ENCODE measurements around the gene CORO1A. TPM values are rescaled to one million over a fixed set of nuclear protein-coding genes. Genes with fewer than 3 reads are reported as not detected.

The CORO1A gene
- total and polyA plus RNA-seq, 2 experiments from 2014 or later, result 10.2 to 23.5 TPM

- no peak overlapping the region for H3K4me3 Mint-ChIP-seq
- H3K4me2 ChIP-seq, result no peak overlapping the region
- peaks cover 14% of the 10 kb centered on the region; the same call in 1 of the 2 replicates for H3K27me3 ChIP-seq (ENCODE audit: insufficient read depth)
- H3K9me2 ChIP-seq (ENCODE audit: insufficient read depth), result no peaks in the 10 kb centered on the region
- no peak overlapping the region for H3K4me3 ChIP-seq
- no peak overlapping the region for H3K27ac ChIP-seq (ENCODE audit: low read depth)
- no peak overlapping the region for H3K27ac Mint-ChIP-seq
- no peaks in the 10 kb centered on the region for H3K36me3 ChIP-seq (ENCODE audit: insufficient read depth)
- TF ChIP-seq EZH2 (IDR thresholded peaks at IDR 0.05; ENCODE audit: low read depth, unreplicated experiment) (no peak), ZNF331 (CRISPR knock-in tag; IDR thresholded peaks at IDR 0.05; ENCODE audit: low read depth) (no peak), EZH2phosphoT487 (IDR thresholded peaks at IDR 0.05; ENCODE audit: unreplicated experiment) (no peak), CREB1 (CRISPR knock-in tag; IDR thresholded peaks at IDR 0.05; ENCODE audit: low read depth) (no peak), CTCF (conservative IDR thresholded peaks at IDR 0.05; ENCODE audit: low read depth in 2 of 2) (no peak), POLR2AphosphoS5 (IDR thresholded peaks at IDR 0.05; ENCODE audit: low read depth) (no peak), REST (IDR thresholded peaks at IDR 0.05; ENCODE audit: unreplicated experiment) (no peak), ZNF114 (CRISPR knock-in tag; IDR thresholded peaks at IDR 0.05) (no peak), NANOG (IDR thresholded peaks at IDR 0.05; ENCODE audit: borderline replicate concordance) (no peak), JUNB (IDR thresholded peaks at IDR 0.05; ENCODE audit: unreplicated experiment) (no peak), ETS1 (IDR thresholded peaks at IDR 0.05) (no peak), STAT1 (IDR thresholded peaks at IDR 0.05; ENCODE audit: unreplicated experiment) (no peak), ZNF462 (CRISPR knock-in tag; IDR thresholded peaks at IDR 0.05) (no peak)
- no peaks in the 10 kb centered on the region for H3K36me3 Mint-ChIP-seq (ENCODE audit: low read depth)
- H2AFZ ChIP-seq, result no peak overlapping the region
- H4K20me1 ChIP-seq (replicated peaks; ENCODE audit: insufficient read depth), result no peaks in the 10 kb centered on the region
- H3K27me3 Mint-ChIP-seq (ENCODE audit: insufficient read depth, low read depth, poor library complexity), result peaks cover 21% of the 10 kb centered on the region
- H3K4me1 Mint-ChIP-seq, result peaks cover 11% of the 10 kb centered on the region
- DNase-seq (ENCODE audit: low spot score), result no peak
- H3K4me1 ChIP-seq (ENCODE audit: insufficient read depth), result peaks cover 4% of the 10 kb centered on the region; the same call in 1 of the 2 replicates
- H3K79me2 ChIP-seq (replicated peaks; ENCODE audit: insufficient read depth), result no peaks in the 10 kb centered on the region
- ATAC-seq, result no peak
- no peaks in the 10 kb centered on the region for H3K9me3 Mint-ChIP-seq
- 0 out of 2 replicates have a peak, but pooled peaks cover 5% of the 10 kb centered on the region for H3F3A ChIP-seq (replicated peaks; ENCODE audit: low read depth)
These were observed 2.7 kb upstream of the CORO1A start for GRCh38 chr16:30180741-30181140.

All from GM23338 (cell line).